ENCODE measurements around the gene ACYP2.
"Not testable (repeated sequence)": the region's sequence is repeated elsewhere in the genome, so short reads cannot be mapped to it uniquely, and the experiment has no call there.

Gene ACYP2

GRCh38 chr2:54115284-54116137 is at the start of gene ACYP2:
ACYP2 (plus strand) TSS chr2:54115615.
- in situ Hi-C loops (cut with MboI; ENCODE audit: low sequenced_read_pairs) = loop anchor here (25.0 kb wide), 1 partner anchor 397 kb away; no protein-coding TSS in a partner anchor

- in situ Hi-C loops (cut with MboI; ENCODE audit: low sequenced_read_pairs) = no loop called here
Measured at GRCh38 chr2:54065891-54066290, 49.5 kb upstream of the ACYP2 start.

- in situ Hi-C loops (cut with MboI; ENCODE audit: low sequenced_read_pairs) = no loop called here
Measured at GRCh38 chr2:54067851-54068375, 47.5 kb upstream of the ACYP2 start.

GRCh38 chr2:54072483-54072882 is 42.9 kb upstream of the ACYP2 start:
- in situ Hi-C loops (cut with MboI; ENCODE audit: low sequenced_read_pairs) = not testable (repeated sequence)

- in situ Hi-C loops (cut with MboI; ENCODE audit: low sequenced_read_pairs) = no loop called here
Measured at GRCh38 chr2:54073796-54074195, 41.6 kb upstream of the ACYP2 start.

- in situ Hi-C loops (cut with MboI; ENCODE audit: low sequenced_read_pairs) = no loop called here
Measured at GRCh38 chr2:54074606-54075341, 40.6 kb upstream of the ACYP2 start.

- in situ Hi-C loops (cut with MboI; ENCODE audit: low sequenced_read_pairs) = no loop called here
Measured at GRCh38 chr2:54076586-54076985, 38.8 kb upstream of the ACYP2 start.

GRCh38 chr2:54077088-54077900 is 38.1 kb upstream of the ACYP2 start:
- in situ Hi-C loops (cut with MboI; ENCODE audit: low sequenced_read_pairs) = no loop called here

- in situ Hi-C loops (cut with MboI; ENCODE audit: low sequenced_read_pairs) = no loop called here
Measured at GRCh38 chr2:54079331-54079730, 36.1 kb upstream of the ACYP2 start.

GRCh38 chr2:54081574-54081973 is 33.8 kb upstream of the ACYP2 start:
- in situ Hi-C loops (cut with MboI; ENCODE audit: low sequenced_read_pairs) = no loop called here

- in situ Hi-C loops (cut with MboI; ENCODE audit: low sequenced_read_pairs) = no loop called here
Measured at GRCh38 chr2:54083021-54083420, 32.4 kb upstream of the ACYP2 start.

- in situ Hi-C loops (cut with MboI; ENCODE audit: low sequenced_read_pairs) = no loop called here
Measured at GRCh38 chr2:54083445-54083844, 32.0 kb upstream of the ACYP2 start.

- in situ Hi-C loops (cut with MboI; ENCODE audit: low sequenced_read_pairs) = no loop called here
Measured at GRCh38 chr2:54084600-54084999, 30.8 kb upstream of the ACYP2 start.

- in situ Hi-C loops (cut with MboI; ENCODE audit: low sequenced_read_pairs) = no loop called here
Measured at GRCh38 chr2:54085069-54085468, 30.3 kb upstream of the ACYP2 start.

GRCh38 chr2:54086157-54086556 is 29.3 kb upstream of the ACYP2 start:
- in situ Hi-C loops (cut with MboI; ENCODE audit: low sequenced_read_pairs) = no loop called here

- in situ Hi-C loops (cut with MboI; ENCODE audit: low sequenced_read_pairs) = no loop called here
Measured at GRCh38 chr2:54088191-54088634, 27.2 kb upstream of the ACYP2 start.

- in situ Hi-C loops (cut with MboI; ENCODE audit: low sequenced_read_pairs) = no loop called here
Measured at GRCh38 chr2:54088719-54089118, 26.7 kb upstream of the ACYP2 start.

GRCh38 chr2:54090521-54091117 is 24.8 kb upstream of the ACYP2 start:
- in situ Hi-C loops (cut with MboI; ENCODE audit: low sequenced_read_pairs) = no loop called here

GRCh38 chr2:54092940-54093339 is 22.5 kb upstream of the ACYP2 start:
- in situ Hi-C loops (cut with MboI; ENCODE audit: low sequenced_read_pairs) = no loop called here

GRCh38 chr2:54095406-54095805 is 20.0 kb upstream of the ACYP2 start:
- in situ Hi-C loops (cut with MboI; ENCODE audit: low sequenced_read_pairs) = not testable (repeated sequence)

Measured in HL-60/S4 treated with phorbol 12-myristate 13-acetate at 8.2 ng/mL for 4 days and 3 days (cell line).